Right lobe of liver (tissue), 4 donors: ENCODE results near the gene FGD4.

Experiments used
- CTCF ChIP-seq, 4 donors: fragments of 200-600 bp in 3 of 4; fragments of 450-650 bp in 1 of 4; IDR thresholded peaks; one replicate each; pipeline versions ENCODE4 v1.5.1 to v1.8.0; 2016 to 2022; ENCODE audit warnings: antibody characterized with exemption in 4 of 4, mild to moderate bottlenecking in 2 of 4
- POLR2A ChIP-seq: fragments of 450-650 bp; IDR thresholded peaks from one replicate; pipeline ENCODE4 v1.6.1; 2017; ENCODE audit warnings: antibody characterized with exemption, mild to moderate bottlenecking
- donor health status: DM: no; HTN: no; CAD: no.
- donor health status: DM: no; HTN: no; CAD: no.
- donor health status: DM: no; HTN: yes; CAD: no.

GRCh38 chr12:32567296-32567674 is 167.9 kb downstream of the FGD4 start:
- TF ChIP-seq CTCF (IDR thresholded peaks at IDR 0.05) (no peak), POLR2A (no peak)
